NCI-H526 (cell line): ENCODE results near the gene GRB10.
A peak's percentile ranks its signal among the peaks of the same experiment; 100 is the strongest.

Experiments used
- DNase-seq, 2 experiments: peaks; one replicate each; lab custom pipeline; 2025; lab: John Stamatoyannopoulos, UW

GRB10 gene

DNA sequence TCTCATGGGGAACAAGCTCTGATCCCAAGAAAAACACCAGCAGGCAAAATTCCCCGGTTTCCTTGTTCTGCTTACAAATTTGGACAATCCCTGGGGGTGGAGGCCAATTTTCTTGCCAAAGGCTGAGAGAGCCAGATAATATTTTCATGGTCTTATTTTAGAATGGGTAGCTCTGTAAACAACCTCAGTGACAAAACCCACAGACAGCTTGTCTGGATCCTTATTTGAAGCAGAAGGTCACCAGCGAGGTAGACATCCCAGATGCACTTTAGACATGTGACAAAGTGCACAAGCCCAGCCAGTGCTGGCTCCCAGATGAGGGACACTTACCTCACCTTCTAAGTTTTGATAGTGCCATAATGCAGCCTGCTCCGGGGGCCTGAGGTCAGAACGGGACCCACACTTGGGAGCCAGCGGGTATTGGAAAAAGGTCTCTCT lies 114.9 kb downstream of the GRB10 start:
- no peak for DNase-seq

DNA sequence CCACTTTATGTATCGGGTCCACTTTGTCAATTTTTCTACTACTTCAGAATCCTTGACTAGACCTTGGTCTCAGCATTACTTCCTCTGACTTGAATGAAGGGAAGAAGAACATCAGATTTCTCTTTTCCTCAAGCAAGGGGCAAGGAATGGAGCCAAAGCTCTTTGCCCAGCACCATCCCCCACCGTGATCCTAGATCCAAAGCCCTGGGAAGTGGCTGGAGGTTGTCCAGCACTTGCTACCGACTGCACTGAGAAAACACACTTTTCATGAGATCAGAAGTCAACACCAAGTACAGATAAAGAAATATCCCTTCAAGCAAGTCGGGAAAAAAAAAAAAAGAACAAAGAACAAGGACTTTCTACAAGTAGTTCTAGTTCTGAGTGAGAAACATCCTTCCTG lies 115.4 kb downstream of the GRB10 start:
- DNase-seq, result no peak

DNA sequence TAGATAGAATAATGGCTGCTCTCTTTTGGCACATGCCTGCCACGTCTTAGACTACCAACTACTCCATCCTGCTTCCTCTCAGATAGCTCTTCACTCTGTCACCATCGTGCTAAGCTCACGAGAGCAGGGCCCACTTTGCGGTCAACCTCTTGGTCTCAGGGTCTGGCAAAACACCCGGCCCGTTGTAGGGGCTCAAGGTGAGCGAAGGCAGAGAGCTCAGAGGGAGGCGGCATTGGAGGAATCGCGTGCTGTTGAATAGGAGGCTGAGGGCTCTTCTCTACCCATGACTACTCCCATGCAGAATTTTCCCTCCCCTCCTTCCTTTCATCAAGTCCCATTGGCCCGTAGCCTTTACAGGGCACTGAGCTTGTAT lies 116.6 kb downstream of the GRB10 start:
- DNase-seq, result no peak

DNA sequence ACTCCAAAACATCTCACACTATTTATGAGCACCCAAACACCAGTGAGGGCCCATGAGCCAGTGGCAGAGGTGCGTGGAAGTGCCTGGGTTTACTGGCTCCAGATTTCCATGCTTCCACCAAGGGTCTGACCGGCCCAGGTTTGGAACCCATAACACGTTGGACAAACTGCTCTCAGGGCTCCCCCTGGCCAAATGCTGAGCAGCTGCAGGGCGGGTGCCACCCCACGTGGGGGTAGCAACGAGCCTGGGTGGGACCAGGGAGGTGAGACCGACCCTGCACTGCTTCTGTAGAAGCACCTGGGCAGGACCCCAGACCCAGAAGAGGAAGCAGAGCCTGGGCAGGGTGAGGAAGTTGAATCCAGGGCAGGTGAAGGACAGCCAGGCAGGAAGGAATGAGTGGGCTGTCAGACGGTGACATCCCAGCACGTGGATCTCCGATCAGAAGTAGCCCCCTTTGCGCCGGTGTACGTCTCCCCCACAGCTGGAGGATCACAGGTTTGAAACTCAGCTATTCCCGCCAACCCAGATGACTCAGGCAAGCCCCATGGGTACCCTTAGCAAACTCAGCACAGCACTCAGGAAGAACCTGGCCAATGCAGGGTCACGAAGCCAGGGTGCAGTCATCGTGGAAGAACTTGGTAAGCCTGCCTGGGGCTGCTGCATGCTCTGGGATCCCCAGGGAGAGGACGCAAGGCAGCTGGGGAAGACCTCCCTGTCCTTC lies 117.1 kb downstream of the GRB10 start:
- DNase-seq, result no peak

DNA sequence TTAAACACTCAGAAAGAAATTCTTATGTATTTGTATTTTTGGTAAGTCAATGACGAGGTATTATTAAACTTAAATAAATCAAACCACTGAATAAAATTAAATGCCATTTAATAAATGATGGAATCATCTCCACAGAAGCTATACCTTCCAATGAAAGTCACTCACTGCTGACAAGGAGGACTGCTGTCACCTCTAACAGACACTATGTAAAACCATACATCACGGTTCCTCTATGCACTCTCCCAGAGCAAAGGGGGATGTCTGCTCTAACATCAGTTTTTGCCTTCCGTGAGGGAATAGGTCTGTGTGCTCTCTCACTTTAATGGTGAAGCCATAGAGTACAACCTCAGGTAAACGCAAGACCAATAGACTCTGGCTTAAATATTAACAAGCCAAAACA lies 117.8 kb downstream of the GRB10 start:
- no peak for DNase-seq

DNA sequence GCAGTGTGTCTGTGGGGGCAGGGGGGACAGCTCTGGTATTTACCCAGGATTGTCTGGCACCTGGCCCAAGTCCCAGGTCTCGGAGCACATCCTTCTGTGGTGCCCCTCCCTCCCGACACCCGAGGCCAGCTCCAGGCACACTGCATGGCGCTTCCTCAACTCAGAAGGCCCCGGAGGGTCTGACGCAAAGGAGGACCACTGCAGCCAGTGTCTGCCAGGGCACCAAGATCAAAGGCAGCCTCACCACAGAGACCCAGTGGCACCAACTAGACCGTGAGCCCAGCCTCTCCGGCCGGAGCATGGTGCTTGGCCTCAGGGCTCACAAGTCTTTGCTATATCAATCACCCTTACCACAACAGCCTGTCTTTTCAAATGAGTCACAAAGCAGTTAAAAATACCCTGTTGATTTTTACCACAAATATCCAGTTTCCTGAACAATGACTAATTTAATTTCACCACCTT lies 118.2 kb downstream of the GRB10 start:
- DNase-seq, result no peak

DNA sequence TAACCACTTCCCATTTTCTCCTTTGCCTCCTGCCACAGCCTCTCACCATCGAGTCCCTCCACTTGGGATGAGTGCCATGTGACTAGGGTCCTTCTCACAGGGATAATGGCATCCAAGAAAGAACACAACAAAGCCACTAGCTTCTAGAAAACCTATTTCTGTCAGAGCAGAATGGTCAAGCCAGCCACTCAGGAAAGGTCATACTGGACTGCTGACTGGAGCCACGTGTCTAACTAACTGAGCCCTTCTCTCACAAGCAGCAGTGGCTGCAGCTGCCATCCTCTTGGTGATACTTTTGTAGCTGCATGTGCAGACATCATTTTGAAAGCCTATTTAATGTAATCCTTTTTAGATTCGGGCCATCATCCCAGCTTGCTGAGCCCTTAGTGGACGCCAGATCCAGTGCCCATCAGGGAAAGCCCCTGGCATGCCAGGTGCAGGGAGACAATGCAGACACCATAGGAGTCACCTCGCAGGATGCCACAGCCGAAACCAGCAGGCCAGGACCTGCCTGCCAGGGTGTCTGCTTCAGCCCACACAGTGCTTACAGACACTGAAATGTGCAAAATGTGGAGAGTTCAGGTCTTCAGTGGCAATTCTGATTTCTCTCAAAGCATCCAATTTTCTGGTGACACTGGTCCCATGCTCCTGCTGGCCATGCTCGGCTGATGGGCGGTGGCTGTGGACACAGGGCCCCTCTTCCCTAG lies 119.1 kb downstream of the GRB10 start:
- DNase-seq, result no peak

DNA sequence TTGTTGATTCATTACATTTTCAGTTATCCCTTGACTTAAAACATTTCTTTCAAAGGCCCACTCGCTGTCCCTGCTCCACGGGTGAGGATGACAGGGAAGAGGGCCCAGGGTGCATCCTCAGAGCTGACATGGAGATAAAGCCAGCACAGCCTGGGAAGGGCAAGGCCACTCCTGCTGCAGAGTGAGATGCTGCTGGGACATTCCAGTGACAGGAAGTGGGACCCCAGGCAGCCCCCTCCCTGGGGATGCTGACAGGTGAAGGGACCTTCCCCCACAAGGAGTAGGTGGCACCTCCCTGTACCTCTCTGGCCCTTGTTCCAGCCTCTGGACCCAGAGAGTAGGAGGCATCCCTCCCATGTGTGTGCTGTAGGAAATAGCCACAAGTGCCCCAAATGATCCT lies 119.7 kb downstream of the GRB10 start:
- no peak for DNase-seq

DNA sequence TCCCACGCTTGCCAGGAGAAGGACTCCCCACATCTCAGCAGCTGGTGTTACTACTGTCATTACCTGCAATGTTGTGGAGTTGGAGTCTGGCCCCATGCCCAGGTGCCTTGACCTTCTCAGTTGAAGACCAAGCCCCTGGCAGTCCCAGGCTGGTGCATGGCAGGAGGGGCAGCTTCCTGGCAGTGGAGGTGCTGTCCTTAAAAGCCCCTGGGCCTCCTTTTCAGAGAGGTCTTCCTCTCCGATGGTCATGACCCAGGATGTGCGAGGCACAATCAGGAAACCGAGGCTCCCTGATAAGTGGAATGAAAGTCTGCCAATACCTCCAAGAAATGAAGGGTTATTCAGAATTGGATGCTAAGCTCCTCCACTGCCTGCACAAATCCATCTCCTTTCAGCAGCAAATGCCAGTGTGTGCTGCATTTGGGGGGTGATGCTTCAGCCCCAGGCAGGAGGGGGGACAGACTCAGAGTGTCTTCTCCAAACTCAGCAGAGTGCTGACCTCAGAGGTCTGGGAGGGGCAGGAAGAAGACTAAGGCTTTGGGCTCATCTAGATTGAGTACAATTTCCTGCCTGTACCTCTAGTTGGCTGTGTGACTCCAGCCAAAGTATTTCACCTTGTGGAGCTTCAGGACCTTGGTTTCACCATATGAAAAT lies 120.5 kb downstream of the GRB10 start:
- no peak for DNase-seq

DNA sequence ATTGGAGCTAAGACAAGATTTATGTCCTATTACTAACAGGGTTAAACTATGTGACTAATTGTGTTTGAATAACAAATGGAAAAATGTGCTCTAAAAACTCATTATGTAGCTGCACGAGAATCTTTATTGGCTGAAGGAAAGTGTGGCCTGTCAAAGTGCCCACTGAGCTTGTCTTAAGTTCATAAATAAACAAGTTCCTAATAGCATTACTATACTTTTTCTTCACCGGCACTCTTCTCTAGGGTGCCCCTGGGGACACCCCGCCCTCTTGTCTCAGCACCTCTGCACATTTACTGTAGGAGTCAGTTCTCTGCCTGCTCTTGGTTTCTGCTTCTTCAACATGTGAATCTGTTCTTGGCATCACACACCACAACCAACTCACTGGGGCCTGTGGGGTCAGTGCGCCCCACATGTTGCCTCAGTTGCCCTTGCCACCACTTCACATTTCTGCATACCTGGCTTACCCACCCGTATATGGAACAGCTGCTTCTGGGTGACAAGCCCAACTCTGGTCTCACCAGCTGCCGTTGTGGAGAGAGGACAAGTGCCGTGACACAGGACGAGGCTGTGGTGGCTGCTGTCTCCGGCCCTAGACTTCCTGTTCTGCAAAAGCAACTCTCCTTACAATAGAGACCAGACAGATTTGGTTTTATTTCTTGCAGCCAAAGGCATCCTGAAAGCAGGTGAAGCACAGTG lies 121.2 kb downstream of the GRB10 start:
- no peak for DNase-seq

DNA sequence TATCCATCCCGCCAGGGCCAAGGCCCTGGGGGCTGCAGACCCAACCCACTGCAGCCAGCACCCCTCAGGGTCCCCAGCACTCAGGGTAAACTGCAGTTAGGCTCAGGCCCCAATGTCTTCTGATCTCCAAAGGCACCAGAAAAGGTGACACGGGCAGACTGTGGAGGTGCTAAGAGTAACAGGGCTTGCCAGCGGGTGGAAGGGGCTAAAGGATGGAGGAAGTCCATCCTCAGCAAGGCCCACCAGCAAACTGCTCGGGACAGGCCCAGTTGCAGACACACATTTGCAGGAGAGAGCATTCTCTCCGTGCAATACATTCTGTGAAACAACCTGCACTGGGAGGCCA lies 121.9 kb downstream of the GRB10 start:
- no peak for DNase-seq

DNA sequence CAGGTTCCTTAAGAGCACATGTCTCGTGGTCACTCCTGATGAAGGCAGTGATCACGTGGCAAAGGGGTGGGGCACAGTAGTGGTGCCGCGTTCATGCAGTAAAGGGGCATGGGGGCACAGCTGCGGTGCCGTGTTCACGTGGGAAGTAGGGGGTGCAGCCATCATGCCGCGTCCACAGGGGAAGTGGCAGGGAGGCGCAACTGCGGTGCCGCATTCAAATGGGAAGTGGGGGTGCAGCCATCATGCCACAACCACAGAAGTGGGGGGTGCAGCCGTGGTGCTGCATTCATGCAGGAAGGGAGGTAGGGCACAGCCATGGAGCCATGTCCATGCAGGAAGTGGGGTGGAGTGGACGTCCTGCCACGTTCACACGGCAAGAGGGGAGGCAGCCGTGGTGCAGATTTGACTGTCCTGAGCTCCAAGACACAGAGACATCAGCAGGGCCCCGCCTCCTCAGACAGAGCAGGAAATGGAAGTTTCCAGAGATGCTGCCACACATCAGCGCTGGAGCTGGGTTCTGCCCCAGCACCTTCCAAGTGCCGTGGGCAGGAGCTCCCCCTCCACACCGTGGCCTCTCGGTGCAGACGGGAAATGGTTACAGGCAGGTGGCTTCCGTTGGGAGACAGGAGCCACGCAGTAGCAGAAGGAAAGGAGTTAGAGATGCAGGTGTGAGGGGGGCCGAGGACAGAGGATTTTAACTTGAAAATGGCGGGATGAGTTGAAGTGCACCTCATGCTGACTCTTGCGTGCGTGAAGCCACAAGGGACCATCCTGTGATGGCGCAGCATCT lies 122.5 kb downstream of the GRB10 start:
- no peak for DNase-seq

DNA sequence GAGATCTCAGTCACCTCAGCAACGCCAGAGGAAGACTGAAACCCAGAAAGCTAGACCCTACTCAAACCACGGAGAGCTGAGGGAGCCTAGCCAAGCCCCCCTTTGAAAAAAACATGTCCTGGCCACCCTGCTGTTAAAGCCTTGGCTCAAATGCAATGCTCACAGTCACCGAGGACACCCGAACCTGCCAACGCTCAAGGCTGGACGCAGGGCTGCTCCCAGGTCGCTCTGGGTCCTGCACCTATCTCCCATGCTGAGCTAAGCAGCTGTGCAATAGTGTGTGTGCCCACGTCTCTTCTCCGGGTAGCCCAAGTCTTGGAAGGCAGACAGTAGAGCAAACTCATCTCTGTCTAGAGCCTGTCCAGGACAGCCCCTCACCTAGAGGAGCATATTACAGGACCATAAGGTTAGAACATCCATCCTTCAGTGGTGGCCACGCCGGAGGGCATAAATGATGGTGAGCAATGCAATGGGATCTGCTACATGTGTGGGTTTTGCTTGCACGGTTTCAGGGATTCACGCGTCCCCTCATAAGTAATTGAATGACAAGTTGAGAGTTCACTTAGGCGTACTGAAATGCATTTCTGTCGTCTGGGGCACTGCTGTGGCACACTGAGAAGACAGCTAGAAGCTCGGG lies 123.2 kb downstream of the GRB10 start:
- no peak for DNase-seq

DNA sequence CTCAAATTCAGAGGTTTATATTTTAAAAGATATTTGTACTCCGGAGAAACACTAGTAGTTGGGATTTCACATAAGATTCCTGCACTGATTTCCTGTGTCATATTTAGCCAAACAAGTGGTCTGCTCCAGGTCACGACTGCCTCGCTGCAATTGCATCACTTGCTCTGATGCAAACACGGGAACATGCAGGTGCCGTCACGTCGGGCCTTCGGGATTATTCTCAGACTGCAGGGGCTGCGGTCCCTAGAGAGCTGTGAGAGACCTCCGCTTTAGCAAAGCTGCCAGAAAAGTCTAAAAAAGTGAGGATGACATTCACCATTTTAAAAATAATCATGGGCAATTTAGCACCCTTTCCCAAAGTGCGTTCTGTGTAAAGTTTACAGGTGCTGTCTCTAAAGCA lies 124.0 kb downstream of the GRB10 start:
- no peak for DNase-seq

DNA sequence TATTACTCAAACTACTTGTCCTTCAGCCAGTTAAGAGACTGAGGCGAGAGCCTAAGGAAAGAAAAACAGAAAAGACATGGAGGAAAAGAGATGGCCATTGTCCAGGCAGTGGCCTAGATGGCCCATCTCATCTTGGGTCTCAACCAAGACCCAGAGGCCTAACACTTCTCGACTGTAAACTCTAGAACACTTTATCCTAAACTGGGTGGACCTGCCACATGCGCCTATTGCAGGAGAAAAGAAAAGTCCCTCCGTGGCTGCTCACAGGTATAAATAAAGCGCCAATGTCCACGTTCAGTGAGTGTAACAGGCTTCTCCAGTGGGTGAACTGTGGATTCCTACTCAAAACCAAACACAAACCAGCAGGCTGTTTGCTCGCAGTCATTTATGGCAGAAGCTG lies 124.8 kb downstream of the GRB10 start:
- DNase-seq, result no peak

DNA sequence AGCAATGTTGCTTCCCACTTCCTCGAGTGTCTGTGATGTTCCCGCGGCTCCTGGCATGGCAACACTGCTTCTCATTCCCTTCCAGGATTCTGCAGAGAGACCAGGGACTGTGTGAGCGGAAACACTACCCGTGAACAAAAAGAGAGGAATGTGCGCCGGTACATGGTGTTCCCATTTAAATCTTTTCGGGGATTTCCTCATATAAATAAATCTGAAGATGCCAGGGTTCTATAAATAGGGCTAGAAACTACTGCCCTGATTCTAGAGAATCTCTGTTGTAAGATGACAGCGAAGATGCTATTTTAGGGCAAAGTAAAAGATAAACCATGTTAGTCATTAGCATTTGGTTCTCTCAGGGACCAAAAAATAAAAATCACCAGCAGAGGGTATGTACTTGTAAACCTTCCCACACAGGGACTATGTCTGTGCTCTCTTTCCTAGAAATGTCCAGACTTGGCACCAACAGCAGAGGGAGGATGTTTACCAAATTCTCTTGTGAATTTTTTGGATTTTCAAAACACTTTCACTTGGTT lies 125.3 kb downstream of the GRB10 start:
- DNase-seq, result no peak

DNA sequence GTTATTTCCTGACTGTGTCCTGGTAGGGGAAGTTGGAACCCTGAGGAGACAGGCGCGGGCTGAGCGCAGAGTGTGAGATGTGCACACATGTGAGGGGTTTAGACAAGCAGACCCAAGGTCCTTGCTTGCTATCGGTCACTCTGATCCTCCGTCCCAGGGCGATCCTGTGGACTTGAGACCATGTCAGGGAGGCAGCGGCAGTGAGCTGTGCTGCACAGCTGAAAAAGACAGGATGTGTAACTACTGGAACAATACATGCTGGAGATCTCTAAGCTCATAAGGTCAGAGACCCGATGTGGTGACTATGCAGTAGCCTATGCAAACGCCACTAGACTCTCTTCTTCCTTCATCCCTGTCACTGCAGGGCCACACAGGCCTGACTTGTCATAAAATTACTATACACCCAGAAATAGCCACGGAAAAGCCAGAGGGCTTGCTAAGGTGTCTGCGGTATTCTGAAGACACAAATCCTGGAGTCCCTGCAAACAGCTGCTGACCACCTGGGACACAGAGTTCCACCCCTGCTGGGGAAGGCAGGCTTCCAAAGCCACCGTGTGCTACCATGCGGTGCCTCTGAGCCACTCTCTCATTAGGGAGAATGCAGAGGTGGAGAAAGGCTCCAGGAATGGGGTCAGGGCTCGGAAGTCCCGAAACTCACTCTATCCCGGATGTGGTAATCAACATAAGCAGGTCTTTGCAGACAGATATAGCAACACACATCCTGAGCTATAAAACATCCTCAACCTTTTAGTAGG lies 126.4 kb downstream of the GRB10 start:
- DNase-seq, result peak; percentile 42 to 66

DNA sequence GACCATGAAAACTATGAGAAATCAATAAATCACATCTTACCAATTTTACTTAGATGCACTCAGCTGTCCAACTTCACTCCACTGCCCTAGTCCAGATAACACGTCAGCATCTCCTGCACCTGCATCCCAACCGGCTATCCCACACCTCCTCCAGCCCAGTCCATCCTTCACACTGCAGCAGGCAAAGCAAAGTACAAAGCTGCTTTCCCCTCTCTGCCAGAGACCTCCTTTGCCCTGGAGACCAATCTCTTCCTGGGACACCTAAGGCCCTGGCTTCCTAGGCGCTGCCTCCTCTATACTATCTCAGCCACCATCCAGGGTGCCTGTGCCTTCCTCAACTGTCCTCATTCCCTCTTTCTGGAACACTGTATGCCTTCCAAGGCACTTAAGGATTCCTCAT lies 127.2 kb downstream of the GRB10 start:
- no peak for DNase-seq

DNA sequence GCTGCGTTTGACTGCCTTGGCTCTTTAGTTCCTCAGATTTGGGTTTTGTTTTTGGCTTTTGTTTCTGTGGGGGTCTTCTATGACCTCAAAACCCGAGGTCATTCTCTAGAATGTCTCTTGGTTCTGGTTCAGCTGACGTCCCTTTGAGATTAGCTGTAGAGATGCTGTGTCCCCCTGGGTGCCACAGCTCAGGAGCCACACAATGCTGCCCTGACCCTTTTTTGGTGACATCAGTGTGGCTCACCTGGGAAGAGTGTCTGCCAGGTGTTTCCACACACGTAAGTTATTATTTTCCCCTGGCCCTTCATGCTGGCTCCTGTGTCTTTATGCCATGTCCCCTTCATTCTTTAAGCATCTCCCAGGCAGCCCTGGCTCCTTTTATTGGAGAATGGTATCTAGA lies 127.7 kb downstream of the GRB10 start:
- no peak for DNase-seq

DNA sequence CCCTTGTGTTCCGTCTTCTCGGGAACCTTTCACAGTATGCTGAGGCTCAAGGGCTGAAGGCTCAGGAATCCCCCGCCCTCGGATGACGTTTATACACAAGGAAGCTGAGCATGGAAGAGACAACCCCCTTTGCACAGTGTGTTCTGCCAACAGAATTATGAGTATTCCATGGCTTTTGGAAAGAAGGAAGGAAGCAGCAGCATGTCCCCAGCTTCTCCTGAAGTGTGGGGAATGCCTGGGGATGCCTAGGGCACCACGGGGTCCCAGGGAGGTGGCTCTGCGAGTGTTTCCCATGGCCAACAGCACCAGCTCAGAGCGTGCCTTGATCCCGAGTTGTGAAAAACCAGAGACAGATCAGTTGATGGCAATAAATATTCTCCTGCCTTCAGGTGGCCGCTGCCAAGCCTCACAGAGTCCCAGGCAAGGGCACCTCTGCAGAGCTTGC lies 128.7 kb downstream of the GRB10 start:
- DNase-seq, result no peak
